ENCODE results near the gene TNFAIP3.
"Not testable (repeated sequence)": the region's sequence is repeated elsewhere in the genome, so short reads cannot be mapped to it uniquely, and the experiment has no call there.

Gene TNFAIP3

DNA sequence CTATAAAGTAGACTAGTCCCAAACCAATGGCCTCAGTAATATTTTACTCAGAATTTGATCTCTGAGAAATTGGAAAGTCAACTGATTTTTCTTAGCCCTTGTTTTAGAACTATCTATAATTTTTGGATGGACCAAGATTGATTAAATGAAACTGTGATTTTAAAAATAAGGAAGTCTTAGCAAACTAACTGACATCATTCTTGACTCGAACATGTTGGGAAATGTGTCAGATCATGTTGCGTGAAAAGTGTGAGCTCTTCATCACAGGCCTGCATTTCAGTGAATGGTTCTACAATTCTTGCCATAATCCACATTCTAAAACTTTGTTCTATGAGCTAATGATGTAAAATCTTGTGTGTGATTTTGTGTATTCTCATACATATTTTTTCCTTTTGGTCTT is 11.0 kb downstream of the TNFAIP3 start:
- DNase-seq (ENCODE audit: low spot score) (no peak), FAIRE-seq (no peak)

DNA sequence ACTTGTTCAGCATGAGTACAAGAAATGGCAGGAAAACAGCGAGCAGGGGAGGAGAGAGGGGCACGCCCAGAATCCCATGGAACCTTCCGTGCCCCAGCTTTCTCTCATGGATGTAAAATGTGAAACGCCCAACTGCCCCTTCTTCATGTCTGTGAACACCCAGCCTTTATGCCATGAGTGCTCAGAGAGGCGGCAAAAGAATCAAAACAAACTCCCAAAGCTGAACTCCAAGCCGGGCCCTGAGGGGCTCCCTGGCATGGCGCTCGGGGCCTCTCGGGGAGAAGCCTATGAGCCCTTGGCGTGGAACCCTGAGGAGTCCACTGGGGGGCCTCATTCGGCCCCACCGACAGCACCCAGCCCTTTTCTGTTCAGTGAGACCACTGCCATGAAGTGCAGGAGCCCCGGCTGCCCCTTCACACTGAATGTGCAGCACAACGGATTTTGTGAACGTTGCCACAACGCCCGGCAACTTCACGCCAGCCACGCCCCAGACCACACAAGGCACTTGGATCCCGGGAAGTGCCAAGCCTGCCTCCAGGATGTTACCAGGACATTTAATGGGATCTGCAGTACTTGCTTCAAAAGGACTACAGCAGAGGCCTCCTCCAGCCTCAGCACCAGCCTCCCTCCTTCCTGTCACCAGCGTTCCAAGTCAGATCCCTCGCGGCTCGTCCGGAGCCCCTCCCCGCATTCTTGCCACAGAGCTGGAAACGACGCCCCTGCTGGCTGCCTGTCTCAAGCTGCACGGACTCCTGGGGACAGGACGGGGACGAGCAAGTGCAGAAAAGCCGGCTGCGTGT is 11.6 kb downstream of the TNFAIP3 start:
- FAIRE-seq (no peak), DNase-seq (ENCODE audit: low spot score) (no peak)

DNA sequence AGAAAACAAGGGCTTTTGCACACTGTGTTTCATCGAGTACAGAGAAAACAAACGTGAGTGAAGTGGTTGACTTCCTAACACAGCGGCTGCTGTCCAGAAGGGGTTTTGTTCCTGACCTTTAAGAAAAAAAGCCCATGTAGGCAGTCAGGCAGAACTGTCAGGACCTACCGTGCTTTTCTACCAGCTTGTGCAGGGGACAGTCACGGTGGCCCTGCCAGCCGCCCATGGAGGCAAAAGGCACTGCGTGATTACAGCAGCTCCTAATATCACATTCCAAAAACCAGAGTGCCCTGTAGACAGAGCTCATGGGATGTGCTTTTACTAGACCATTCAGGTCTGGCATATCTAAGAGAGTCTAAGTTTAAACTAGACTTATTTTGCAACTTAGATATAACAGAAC is 12.2 kb downstream of the TNFAIP3 start:
- DNase-seq (ENCODE audit: low spot score) = no peak
- no peak for FAIRE-seq

DNA sequence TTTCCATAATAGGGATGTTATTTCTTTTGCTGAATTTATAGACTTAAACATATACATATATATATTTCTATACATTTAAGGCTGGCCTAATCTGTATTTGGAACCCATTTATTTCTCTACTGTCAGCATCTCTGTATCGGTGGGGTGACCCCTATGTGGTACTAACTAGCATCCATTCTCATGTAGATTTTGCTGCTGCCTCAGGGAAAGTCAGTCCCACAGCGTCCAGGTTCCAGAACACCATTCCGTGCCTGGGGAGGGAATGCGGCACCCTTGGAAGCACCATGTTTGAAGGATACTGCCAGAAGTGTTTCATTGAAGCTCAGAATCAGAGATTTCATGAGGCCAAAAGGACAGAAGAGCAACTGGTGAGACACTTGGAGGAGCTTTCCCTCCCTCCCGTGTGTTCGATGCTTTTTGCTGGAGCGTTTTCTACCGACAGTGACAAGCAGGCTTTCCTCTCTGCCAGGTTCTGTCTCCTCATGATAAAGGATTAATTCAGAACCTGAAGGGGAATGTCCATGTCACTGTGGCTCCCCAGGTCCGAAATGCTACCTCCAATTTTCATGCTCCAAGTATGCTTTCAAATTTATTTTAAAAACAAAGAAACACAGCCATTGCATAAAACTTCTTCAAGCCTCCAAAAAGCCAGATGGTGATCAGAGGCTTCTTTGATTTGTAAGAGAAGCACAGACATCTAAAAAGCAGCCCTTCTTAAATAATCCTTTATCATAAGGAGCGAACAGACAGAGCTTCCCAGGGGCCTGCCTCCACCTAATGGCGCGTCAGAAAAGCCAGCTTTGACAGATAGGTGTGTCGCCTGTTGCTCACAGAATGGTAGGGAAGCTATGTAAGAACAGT is 13.1 kb downstream of the TNFAIP3 start:
- DNase-seq (ENCODE audit: low spot score) (no peak), FAIRE-seq (no peak)

DNA sequence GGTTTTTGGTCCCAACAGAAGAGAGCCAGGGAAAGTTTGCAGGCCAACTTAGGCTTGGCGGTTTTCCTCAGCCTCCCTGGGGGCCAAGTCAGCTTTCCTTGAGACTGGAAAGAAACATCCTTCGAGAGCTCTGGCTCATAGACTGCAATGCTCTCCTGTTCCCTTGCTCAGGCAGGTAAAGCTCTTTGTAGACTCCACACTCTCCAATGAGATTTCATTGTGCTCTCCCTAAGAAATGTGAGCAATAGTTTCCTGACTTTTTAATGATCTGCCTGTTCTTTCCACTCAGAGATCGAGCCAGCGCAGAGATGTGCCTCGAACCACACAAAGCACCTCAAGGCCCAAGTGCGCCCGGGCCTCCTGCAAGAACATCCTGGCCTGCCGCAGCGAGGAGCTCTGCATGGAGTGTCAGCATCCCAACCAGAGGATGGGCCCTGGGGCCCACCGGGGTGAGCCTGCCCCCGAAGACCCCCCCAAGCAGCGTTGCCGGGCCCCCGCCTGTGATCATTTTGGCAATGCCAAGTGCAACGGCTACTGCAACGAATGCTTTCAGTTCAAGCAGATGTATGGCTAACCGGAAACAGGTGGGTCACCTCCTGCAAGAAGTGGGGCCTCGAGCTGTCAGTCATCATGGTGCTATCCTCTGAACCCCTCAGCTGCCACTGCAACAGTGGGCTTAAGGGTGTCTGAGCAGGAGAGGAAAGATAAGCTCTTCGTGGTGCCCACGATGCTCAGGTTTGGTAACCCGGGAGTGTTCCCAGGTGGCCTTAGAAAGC is 13.9 kb downstream of the TNFAIP3 start:
- no peak for FAIRE-seq
- DNase-seq (ENCODE audit: low spot score) = no peak

DNA sequence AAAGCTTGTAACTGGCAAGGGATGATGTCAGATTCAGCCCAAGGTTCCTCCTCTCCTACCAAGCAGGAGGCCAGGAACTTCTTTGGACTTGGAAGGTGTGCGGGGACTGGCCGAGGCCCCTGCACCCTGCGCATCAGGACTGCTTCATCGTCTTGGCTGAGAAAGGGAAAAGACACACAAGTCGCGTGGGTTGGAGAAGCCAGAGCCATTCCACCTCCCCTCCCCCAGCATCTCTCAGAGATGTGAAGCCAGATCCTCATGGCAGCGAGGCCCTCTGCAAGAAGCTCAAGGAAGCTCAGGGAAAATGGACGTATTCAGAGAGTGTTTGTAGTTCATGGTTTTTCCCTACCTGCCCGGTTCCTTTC is 14.4 kb downstream of the TNFAIP3 start:
- DNase-seq (ENCODE audit: low spot score) (no peak), FAIRE-seq (no peak)

DNA sequence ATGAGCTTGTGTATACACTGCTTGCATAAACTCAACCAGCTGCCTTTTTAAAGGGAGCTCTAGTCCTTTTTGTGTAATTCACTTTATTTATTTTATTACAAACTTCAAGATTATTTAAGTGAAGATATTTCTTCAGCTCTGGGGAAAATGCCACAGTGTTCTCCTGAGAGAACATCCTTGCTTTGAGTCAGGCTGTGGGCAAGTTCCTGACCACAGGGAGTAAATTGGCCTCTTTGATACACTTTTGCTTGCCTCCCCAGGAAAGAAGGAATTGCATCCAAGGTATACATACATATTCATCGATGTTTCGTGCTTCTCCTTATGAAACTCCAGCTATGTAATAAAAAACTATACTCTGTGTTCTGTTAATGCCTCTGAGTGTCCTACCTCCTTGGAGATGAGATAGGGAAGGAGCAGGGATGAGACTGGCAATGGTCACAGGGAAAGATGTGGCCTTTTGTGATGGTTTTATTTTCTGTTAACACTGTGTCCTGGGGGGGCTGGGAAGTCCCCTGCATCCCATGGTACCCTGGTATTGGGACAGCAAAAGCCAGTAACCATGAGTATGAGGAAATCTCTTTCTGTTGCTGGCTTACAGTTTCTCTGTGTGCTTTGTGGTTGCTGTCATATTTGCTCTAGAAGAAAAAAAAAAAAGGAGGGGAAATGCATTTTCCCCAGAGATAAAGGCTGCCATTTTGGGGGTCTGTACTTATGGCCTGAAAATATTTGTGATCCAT is 15.3 kb downstream of the TNFAIP3 start:
- FAIRE-seq (no peak), DNase-seq (ENCODE audit: low spot score) (no peak)

DNA sequence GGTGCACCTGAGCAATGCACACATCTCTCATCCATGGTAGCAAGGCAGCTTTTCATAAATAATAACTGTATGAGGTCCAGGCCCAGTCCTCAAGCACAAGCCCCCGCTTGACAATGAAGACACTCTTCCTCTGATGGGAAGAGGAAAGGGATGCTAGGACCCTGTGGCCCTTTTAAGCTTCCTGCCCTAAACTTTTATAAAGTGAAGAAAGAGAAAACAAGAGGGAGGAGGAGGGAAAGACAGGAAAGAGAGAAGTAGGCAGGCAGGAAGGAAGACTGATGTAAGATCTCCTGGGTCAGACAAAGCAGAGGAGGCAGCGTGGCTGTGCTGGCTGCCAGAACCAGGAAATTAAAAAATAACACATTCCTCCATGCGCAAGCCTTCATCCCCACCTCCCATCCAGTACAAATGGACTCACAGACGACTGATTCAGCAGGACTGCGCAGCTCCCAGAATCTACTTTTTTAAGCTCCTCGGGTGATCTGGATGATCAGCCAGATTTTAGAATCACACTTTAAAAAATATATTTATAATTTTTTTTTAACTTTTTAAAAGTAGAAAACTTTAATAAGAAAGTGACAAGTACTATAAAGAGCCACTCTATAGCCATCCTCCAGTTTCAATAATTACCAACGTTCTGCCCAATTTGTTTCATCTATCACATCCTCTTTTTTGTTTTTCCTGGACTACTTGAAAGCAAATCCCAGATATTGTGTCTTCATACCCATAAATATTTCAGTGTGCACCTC is 16.5 kb downstream of the TNFAIP3 start:
- no peak for DNase-seq (ENCODE audit: low spot score)
- FAIRE-seq = no peak

DNA sequence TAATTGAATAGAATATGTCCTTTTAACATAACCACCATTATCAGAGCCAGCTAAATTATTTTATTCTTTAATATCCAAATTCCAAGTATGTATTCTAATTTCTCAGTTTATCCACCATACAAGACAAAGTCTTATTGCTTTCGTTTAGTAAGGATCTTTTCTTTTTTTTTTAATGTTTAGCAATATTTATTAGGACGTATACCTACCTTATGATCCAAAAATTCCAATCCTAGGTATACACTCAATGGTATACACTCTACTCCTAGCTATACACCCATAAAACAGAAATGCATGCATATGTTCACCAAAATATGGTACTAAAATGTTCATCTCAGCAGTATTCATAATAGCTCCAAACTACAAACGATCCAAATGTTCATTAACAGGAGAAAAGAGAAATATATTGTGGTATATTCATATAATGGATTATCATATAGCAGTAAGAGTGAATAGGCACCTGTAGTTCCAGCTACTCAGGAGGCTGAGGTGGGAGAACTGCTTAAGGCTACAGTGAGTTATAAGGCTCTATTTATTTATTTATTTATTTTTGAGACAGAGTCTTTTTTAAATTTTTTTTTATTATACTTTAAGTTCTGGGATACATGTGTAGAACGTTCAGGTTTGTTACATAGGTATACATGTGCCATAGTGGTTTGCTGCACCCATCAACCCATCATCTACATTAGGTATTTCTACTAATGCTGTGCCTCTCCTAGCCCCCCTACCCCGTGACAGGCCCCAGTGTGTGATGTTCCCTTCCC is 17.3 kb downstream of the TNFAIP3 start:
- FAIRE-seq (no peak), DNase-seq (ENCODE audit: low spot score) (no peak)

DNA sequence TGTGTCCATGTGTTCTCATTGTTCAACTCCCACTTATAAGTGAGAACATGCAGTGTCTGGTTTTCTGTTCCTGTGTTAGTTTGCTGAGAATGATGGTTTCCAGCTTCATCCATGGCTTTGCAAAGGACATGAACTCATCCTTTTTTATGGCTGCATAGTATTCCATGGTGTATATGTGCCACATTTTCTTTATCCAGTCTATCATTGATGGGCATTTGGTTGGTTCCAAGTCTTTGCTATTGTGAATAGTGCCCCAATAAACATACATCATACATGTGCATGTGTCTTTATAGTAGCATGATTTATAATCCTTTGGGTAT is 17.8 kb downstream of the TNFAIP3 start:
- not testable (repeated sequence) for DNase-seq (ENCODE audit: low spot score); FAIRE-seq

DNA sequence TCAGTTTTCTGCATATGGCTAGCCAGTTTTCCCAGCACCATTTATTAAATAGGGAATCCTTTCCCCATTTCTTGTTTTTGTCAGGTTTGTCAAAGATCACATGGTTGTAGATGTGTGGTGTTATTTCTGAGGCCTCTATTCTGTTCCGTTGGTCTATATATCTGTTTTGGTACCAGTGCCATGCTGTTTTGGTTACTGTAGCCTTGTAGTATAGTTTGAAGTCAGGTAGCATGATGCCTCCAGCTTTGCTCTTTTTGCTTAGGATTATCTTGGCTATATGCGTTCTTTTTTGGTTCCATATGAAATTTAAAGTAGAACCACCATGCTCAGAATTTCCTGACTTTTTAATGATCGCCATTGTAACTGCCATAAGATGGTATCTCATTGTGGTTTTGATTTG is 19.2 kb downstream of the TNFAIP3 start:
- FAIRE-seq; DNase-seq (ENCODE audit: low spot score): not testable (repeated sequence)

DNA sequence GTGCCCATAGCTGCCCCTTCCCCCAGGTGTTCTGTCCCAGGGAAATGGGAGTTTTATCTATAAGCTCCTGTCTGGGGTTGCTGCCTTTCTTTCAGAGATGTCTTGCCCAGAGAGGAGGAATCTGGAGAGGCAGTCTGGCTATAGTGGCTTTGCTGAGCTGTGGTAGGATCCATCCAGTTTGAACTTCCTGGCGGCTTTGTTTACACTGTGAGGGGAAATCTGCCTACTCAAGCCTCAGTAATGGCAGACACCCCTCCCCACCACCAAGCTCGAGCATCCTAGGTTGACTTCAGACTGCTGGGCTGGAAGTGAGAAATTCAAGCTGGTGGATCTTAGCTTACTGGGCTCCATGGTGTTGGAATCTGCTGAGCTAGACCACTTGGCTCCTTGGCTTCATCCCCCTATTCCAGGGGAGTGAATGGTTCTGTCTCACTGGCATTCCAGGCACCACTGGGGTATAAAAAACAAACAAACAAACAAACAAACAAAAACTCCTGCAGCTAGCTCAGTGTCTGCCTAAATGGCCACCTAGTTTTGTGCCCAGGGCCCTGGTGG is 24.0 kb downstream of the TNFAIP3 start:
- no peak for DNase-seq (ENCODE audit: low spot score)
- no peak for FAIRE-seq

DNA sequence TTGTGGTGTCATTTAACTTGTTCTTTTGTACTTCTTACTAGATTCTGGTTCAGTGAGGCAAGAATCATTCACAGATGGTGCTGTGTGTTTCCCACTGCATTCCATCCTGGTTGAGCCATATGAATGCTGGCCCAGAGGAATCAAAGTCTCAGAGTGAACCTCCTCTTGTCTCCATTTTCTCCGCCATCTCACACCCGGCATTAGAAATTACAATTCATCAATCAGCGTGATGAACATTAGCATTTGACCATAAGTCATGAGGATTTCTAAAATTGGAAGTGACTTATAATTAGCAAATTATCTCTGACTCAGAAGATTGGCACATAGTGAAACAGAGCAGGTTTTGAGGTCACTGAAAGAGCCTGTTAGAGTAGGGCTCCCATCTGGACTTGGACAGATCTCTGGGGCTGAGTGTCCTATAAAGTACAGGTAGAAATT is 25.2 kb downstream of the TNFAIP3 start:
- FAIRE-seq = no peak
- DNase-seq (ENCODE audit: low spot score) = no peak

DNA sequence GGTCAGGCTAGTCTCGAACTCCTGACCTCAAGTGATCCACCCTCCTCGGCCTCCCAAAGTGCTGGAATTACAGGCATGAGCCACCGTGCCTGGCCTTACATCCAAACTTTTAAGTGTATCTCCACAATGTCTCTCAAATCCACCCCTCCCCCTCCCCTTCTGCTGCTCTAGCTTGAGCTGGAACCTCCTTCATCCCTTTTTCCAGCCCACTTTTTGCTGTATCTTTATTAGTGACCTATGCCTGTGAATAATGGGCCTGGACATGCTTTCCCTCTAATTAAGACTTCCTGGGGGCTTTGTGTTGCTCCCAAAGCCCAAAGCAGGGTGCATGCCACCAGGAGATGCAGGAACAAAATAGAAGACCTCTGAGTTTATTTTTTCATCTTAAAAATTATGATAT is 26.1 kb downstream of the TNFAIP3 start:
- FAIRE-seq = no peak
- DNase-seq (ENCODE audit: low spot score) = no peak

DNA sequence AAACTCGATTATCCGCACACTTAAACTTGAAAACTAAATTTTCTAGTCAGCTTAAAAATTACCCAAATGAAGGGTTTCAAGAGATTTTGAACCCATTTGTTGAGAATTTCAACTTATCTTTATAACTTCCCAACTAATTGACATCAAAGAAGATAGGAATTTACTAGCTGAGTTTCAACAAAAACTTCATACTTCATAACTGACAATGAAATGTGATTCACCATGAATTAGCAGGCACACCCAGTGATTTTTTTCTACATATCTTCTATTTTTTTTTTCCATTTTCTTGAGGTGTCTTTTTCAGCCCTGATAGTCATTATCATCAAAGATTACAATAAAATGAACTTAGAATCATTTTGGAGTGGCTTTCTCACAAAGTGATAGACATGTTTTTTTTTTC is 26.7 kb downstream of the TNFAIP3 start:
- no peak for FAIRE-seq
- DNase-seq (ENCODE audit: low spot score) = no peak

DNA sequence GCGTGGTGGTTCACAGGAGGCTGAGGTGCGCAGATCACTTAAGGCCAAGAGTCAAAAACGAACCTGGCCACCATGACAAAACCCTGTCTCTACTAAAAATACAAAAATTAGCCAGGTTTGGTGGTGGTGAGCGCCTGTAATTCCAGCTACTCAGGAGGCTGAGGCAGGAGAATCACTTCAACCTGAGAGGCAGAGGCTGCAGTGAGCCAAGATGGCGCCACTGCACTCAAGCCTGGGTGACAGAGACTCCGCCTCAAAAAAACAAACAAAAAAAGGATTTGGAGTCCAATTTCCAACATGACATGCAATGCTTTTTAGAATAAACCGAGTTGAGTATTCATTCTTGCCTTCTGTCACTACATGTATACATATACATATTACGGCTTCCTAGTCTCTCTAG is 27.3 kb downstream of the TNFAIP3 start:
- FAIRE-seq; DNase-seq (ENCODE audit: low spot score): not testable (repeated sequence)

DNA sequence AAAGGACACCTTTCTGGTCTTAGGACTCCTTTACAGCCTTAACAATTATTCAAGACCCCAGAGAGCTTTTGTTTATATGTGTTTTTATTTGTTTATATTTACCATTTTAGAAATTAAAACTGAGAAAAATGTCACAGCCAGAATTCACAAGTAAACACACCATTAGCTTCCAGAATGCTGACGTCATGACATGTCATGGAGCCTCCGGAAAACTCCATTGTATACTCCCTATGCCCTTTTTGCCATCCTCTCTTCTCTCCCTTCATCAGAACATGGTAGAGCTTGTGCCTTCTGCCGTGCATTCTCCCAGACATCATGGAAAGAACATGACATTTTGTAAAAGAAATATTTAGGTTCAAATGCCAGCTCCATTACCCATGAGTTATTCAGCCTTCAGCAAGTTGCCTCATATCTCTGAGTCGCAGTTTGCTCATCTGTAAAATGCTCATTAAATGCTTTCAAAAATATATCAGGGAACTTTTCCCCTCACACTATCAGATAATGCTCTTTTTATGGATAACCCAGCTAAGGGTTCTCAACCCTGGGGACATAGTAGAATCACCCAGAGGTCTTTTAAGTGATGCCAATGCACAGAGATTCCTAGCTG is 27.8 kb downstream of the TNFAIP3 start:
- FAIRE-seq = peak; percentile 26
- DNase-seq (ENCODE audit: low spot score) = peak; percentile 39

DNA sequence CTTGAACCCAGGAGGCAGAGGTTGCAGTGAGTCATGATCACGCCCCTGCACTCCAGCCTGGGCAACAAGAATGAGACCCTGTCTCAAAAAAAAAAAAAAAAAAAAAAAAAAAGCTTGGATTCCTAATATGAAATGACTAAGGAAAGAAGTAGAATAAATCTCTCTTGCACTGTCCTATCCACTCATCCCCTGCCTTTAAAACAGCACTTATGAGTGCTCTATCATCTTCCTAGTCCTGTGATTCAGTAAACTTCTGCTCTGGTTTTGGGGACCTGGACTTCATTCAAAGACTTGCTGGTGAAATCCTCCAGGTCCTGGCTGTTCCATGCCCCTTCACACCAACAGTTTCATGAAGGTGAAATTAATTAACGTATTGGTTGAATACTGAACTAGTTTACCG is 29.6 kb downstream of the TNFAIP3 start:
- no peak for DNase-seq (ENCODE audit: low spot score)
- no peak for FAIRE-seq

DNA sequence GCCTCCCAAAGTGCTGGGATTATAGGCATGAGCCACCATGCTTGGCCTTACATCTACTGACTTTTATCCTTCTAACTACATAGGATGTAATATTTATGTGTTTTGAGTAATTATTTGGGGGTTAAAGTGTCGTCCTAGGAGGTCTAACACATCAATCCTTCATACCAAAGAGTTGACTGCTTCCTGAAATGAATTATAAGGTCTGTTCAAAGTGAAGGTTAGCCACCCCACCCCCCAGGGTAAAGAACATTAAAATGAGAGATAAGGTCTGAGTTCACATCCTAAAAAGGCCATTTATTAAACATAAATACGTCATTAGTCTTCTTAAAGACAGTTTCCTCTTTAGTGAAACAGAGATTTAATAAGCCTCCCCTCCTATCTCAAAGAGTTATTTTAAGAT is 33.8 kb downstream of the TNFAIP3 start:
- no peak for FAIRE-seq

More for the DNA sequence above, 33.8 kb downstream of the TNFAIP3 start:
- DNase-seq (ENCODE audit: low spot score) = no peak
